ENCODE measurements around the gene CEP72.

Gene CEP72

GRCh38 chr5:641331-641765 lies 29.2 kb downstream of the CEP72 start:
- no peak for TF ChIP-seq MAX (IDR thresholded peaks at IDR 0.05; ENCODE audit: low read depth, low read length)
- DNase-seq (ENCODE audit: low read depth), result no peak
- H3K4me3 ChIP-seq (ENCODE audit: low read depth, low read length), result no peak overlapping the region

GRCh38 chr5:642481-642880 lies 30.3 kb downstream of the CEP72 start:
- DNase-seq (ENCODE audit: low read depth), result no peak
- TF ChIP-seq POLR2A (IDR thresholded peaks at IDR 0.05; ENCODE audit: extremely low read depth, insufficient read length), result no peak
- TF ChIP-seq CTCF (IDR thresholded peaks at IDR 0.05; ENCODE audit: low read depth, low read length), result no peak
- H3K4me3 ChIP-seq (ENCODE audit: low read depth, low read length), result no peak overlapping the region

- TF ChIP-seq CTCF (IDR thresholded peaks at IDR 0.05; ENCODE audit: low read depth, low read length) (no peak), MAX (IDR thresholded peaks at IDR 0.05; ENCODE audit: low read depth, low read length) (no peak), POLR2A (IDR thresholded peaks at IDR 0.05; ENCODE audit: extremely low read depth, insufficient read length) (no peak), MYC (IDR thresholded peaks at IDR 0.05; ENCODE audit: low read depth, low read length) (no peak)
- DNase-seq (ENCODE audit: low read depth), result no peak
- H3K4me3 ChIP-seq (ENCODE audit: low read depth, low read length), result no peak overlapping the region
Observed at GRCh38 chr5:643351-643801, 31.2 kb downstream of the CEP72 start.

- no peak overlapping the region for H3K4me3 ChIP-seq (ENCODE audit: low read depth, low read length)
- TF ChIP-seq POLR2A (IDR thresholded peaks at IDR 0.05; ENCODE audit: extremely low read depth, insufficient read length) (no peak), CTCF (IDR thresholded peaks at IDR 0.05; ENCODE audit: low read depth, low read length) (no peak), MYC (IDR thresholded peaks at IDR 0.05; ENCODE audit: low read depth, low read length) (no peak), MAX (IDR thresholded peaks at IDR 0.05; ENCODE audit: low read depth, low read length) (no peak)
- no peak for DNase-seq (ENCODE audit: low read depth)
Observed at GRCh38 chr5:643811-644271, 31.7 kb downstream of the CEP72 start.

- no peak overlapping the region for H3K4me3 ChIP-seq (ENCODE audit: low read depth, low read length)
- TF ChIP-seq MYC (IDR thresholded peaks at IDR 0.05; ENCODE audit: low read depth, low read length), result no peak
Observed at GRCh38 chr5:644509-644908, 32.4 kb downstream of the CEP72 start.

GRCh38 chr5:644971-645370 lies 32.8 kb downstream of the CEP72 start:
- H3K4me3 ChIP-seq (ENCODE audit: low read depth, low read length), result no peak overlapping the region
- DNase-seq (ENCODE audit: low read depth), result no peak
- no peak for TF ChIP-seq MYC (IDR thresholded peaks at IDR 0.05; ENCODE audit: low read depth, low read length)
- no peak for TF ChIP-seq MAX (IDR thresholded peaks at IDR 0.05; ENCODE audit: low read depth, low read length)
- TF ChIP-seq CTCF (IDR thresholded peaks at IDR 0.05; ENCODE audit: low read depth, low read length), result no peak
- TF ChIP-seq POLR2A (IDR thresholded peaks at IDR 0.05; ENCODE audit: extremely low read depth, insufficient read length), result no peak

More at GRCh38 chr5:644509-644908, 32.4 kb downstream of the CEP72 start:
- DNase-seq (ENCODE audit: low read depth), result no peak

GRCh38 chr5:645421-645820 lies 33.3 kb downstream of the CEP72 start:
- no peak overlapping the region for H3K4me3 ChIP-seq (ENCODE audit: low read depth, low read length)
- TF ChIP-seq MYC (IDR thresholded peaks at IDR 0.05; ENCODE audit: low read depth, low read length), result no peak
- TF ChIP-seq CTCF (IDR thresholded peaks at IDR 0.05; ENCODE audit: low read depth, low read length), result no peak
- TF ChIP-seq POLR2A (IDR thresholded peaks at IDR 0.05; ENCODE audit: extremely low read depth, insufficient read length), result no peak
- TF ChIP-seq MAX (IDR thresholded peaks at IDR 0.05; ENCODE audit: low read depth, low read length), result no peak
- no peak for DNase-seq (ENCODE audit: low read depth)

All from NB4 (cell line).